ENCODE measurements around the gene KCNG2. TPM values are rescaled to one million over a fixed set of nuclear protein-coding genes. Genes with fewer than 3 reads are reported as not detected.

Gene KCNG2
- total and polyA plus RNA-seq, 2 of the 13 experiments (the other 11 are each of a cell fraction or from before 2014, with no cell fraction given), result not detected

GRCh38 chr18:79936641-79937040, 138.9 kb downstream of the KCNG2 start:
- peak overlapping the region; percentile 88 for H3K27ac ChIP-seq (ENCODE audit: extremely low read length, insufficient read depth, low read length)
- ATAC-seq (peak; percentile 8; the same call in 1 of the 3 replicates), DNase-seq (ENCODE audit: low spot score) (peak; percentile 76), FAIRE-seq (no peak)
- no TSS peak for BruUV-seq (replicated peaks)
- 15% methylated on average over 7 of the region's 12 CpGs for WGBS (ENCODE audit: low lambda C conversion rate)
- in situ Hi-C loops (cut with HindIII; ENCODE audit: extremely low pct_ligation_motif_present, low pct_unique_long_range_greater_than_20kb) (loop anchor here (10.0 kb wide), 1 partner anchor 168 kb away; the partner anchor contains the start of gene ADNP2), intact Hi-C loops (cut with micrococcal nuclease; ENCODE audit: unreplicated experiment) (no loop called here)
- CTCF ChIA-PET (ENCODE audit: low intra/inter-chr PET ratio, low total read pairs), result no interaction called here
- no peak overlapping the region for H2AFZ ChIP-seq (ENCODE audit: low read length)
- POLR2A ChIA-PET, result interaction anchor here (0.8 to 1.3 kb wide), 3 partner anchors 10 to 25 kb away, joined by 3 to 6 read pairs (median 4); no protein-coding TSS in a partner anchor
- H3K36me3 ChIP-seq (replicated peaks in 1 of 2; ENCODE audit: control insufficient read depth in 1 of 2, insufficient read depth in 2 of 2, low read length in 2 of 2), result peaks cover 2 to 16% of the 10 kb centered on the region in 2 experiments; a peak in 3 of 5 replicates
- peak overlapping the region in 1 of 3 experiments; percentile 20; a peak in 2 of 6 replicates for H3K4me3 ChIP-seq (replicated peaks in 1 of 3; ENCODE audit: insufficient read depth in 1 of 3, low read depth in 2 of 3, low read length in 3 of 3)
- H3K4me1 ChIP-seq (ENCODE audit: insufficient read depth, low read length), result peaks cover 72% of the 10 kb centered on the region
- peaks cover 85% of the 10 kb centered on the region for H3K79me2 ChIP-seq (ENCODE audit: insufficient read depth, low read length)
- no peaks in the 10 kb centered on the region for H3K27me3 ChIP-seq (ENCODE audit: control insufficient read depth in 1 of 2, insufficient read depth in 2 of 2, low read length in 2 of 2)
- peak overlapping the region; percentile 23; the same call in 1 of the 2 replicates for H3K9ac ChIP-seq (ENCODE audit: insufficient read depth, low read depth, low read length)
- H4K20me1 ChIP-seq (ENCODE audit: insufficient read depth, low read length), result peaks cover 15% of the 10 kb centered on the region; the same call in 1 of the 2 replicates
- H3K4me2 ChIP-seq (ENCODE audit: low read depth, low read length), result peak overlapping the region; percentile 55
- H3K9me3 ChIP-seq (ENCODE audit: low read length), result peaks cover 6% of the 10 kb centered on the region; the same call in 1 of the 2 replicates
- peak; percentile 38; the same call in 1 of the 2 replicates for TF ChIP-seq MYC (CRISPR knock-in tag; IDR thresholded peaks at IDR 0.05; ENCODE audit: borderline replicate concordance)
- TF ChIP-seq ZNF607 (CRISPR knock-in tag; IDR thresholded peaks at IDR 0.05; ENCODE audit: borderline replicate concordance), result no peak
- no peak for TF ChIP-seq ARHGAP35 (CRISPR knock-in tag; IDR thresholded peaks at IDR 0.05; ENCODE audit: borderline replicate concordance)
- TF ChIP-seq ZKSCAN5 (CRISPR knock-in tag; IDR thresholded peaks at IDR 0.05), result no peak
- no peak for TF ChIP-seq CAMTA2 (CRISPR knock-in tag; IDR thresholded peaks at IDR 0.05; ENCODE audit: borderline replicate concordance)
- peak; percentile 84 for TF ChIP-seq ZNF281 (CRISPR knock-in tag; IDR thresholded peaks at IDR 0.05; ENCODE audit: borderline replicate concordance)
- TF ChIP-seq GTF3A (CRISPR knock-in tag; conservative IDR thresholded peaks at IDR 0.05), result no peak
- TF ChIP-seq HMG20A (CRISPR knock-in tag; IDR thresholded peaks at IDR 0.05; ENCODE audit: borderline replicate concordance), result no peak; the same call in 1 of the 2 replicates
- TF ChIP-seq ELF3 (CRISPR knock-in tag; IDR thresholded peaks at IDR 0.05), result peak; percentile 87
- TF ChIP-seq ZNF253 (CRISPR knock-in tag; IDR thresholded peaks at IDR 0.05; ENCODE audit: borderline replicate concordance), result no peak
- TF ChIP-seq ZNF678 (CRISPR knock-in tag; IDR thresholded peaks at IDR 0.05), result no peak
- 0 out of 2 replicates have a peak, but pooled peaks have one; percentile 43 for TF ChIP-seq FOXO1 (CRISPR knock-in tag; IDR thresholded peaks at IDR 0.05)
- TF ChIP-seq ZNF18 (CRISPR knock-in tag; IDR thresholded peaks at IDR 0.05; ENCODE audit: insufficient replicate concordance), result peak; percentile 27
- TF ChIP-seq HHEX (CRISPR knock-in tag; IDR thresholded peaks at IDR 0.05), result no peak
- peak; percentile 49; the same call in 1 of the 2 replicates for TF ChIP-seq NR2F6 (IDR thresholded peaks at IDR 0.05)
- peak; percentile 83 for TF ChIP-seq NR2F6 (CRISPR knock-in tag; IDR thresholded peaks at IDR 0.05)
- peak; percentile 36 for TF ChIP-seq RXRB (CRISPR knock-in tag; IDR thresholded peaks at IDR 0.05; ENCODE audit: borderline replicate concordance)
- TF ChIP-seq ZMYM2 (CRISPR knock-in tag; IDR thresholded peaks at IDR 0.05), result no peak
- TF ChIP-seq ZNF138 (CRISPR knock-in tag; IDR thresholded peaks at IDR 0.05; ENCODE audit: low read depth), result no peak
- TF ChIP-seq ZNF460 (CRISPR knock-in tag; IDR thresholded peaks at IDR 0.05; ENCODE audit: borderline replicate concordance), result no peak
- TF ChIP-seq ASH2L (IDR thresholded peaks at IDR 0.05; ENCODE audit: insufficient read length, low read depth, low read length), result no peak
- 0 out of 2 replicates have a peak, but pooled peaks have one; percentile 20 for TF ChIP-seq FOSL2 (CRISPR knock-in tag; IDR thresholded peaks at IDR 0.05)

Measured in HepG2 (cell line).